Activated CD8-positive, alpha-beta memory T cell treated with anti-CD3 and anti-CD28 coated beads, Interleukin-2, amount 10 ng/mL, durations not matched to agents 7 days and 5 days (primary cell): ENCODE data around the gene BLCAP. TPM values are rescaled to one million over a fixed set of nuclear protein-coding genes. Genes with fewer than 3 reads are reported as not detected.
"Not testable (repeated sequence)": the region's sequence is repeated elsewhere in the genome, so short reads cannot be mapped to it uniquely, and the experiment has no call there.

Experiments used
- ATAC-seq: fragments of 150-1000 bp; cut with Tn5 transposase; one replicate; pipeline ENCODE4 v1.10.0; 2021; ENCODE audit warnings: moderate library complexity
- CTCF ChIA-PET: fragments of 350-600 bp; sonication (Branson Sonifier 250); formaldehyde crosslinking; loops from one replicate; lab custom pipeline; 2021; ENCODE audit warnings: antibody characterized with exemption; lab: Charles Lee
- DNase-seq: peaks from one replicate; pipeline ENCODE4 v3.0.0-alpha.2; 2020
- H3K27ac Mint-ChIP-seq: one replicate; pipeline ENCODE4 v1.8.0; 2021; ENCODE audit warnings: mild to moderate bottlenecking, mixed read lengths
- H3K27me3 Mint-ChIP-seq: one replicate; pipeline ENCODE4 v1.8.0; 2021; ENCODE audit warnings: mixed read lengths
- H3K36me3 Mint-ChIP-seq: one replicate; pipeline ENCODE4 v1.8.0; 2021; ENCODE audit warnings: mild to moderate bottlenecking, mixed read lengths
- H3K4me1 Mint-ChIP-seq: one replicate; pipeline ENCODE4 v1.8.0; 2021; ENCODE audit warnings: mixed read lengths
- H3K4me3 Mint-ChIP-seq: one replicate; pipeline ENCODE4 v1.8.0; 2021; ENCODE audit warnings: mild to moderate bottlenecking, moderate library complexity, mixed read lengths
- H3K9me3 Mint-ChIP-seq: one replicate; pipeline ENCODE4 v1.8.0; 2022; ENCODE audit warnings: low read depth, mixed read lengths
- total RNA-seq, 2 experiments: library from RNA; stranded (reverse); gene quantifications; one replicate each; pipeline ENCODE4 v1.2.3, GENCODE V29; 2021

The BLCAP gene
- total RNA-seq, 2 experiments from 2014 or later, result 32.0 to 36.3 TPM

- CTCF ChIA-PET, result no interaction called here
- Mint-ChIP-seq H3K27ac (no peak overlapping the region), H3K27me3 (no peaks in the 10 kb centered on the region)
Observed at GRCh38 chr20:37494301-37494700, 33.4 kb downstream of the BLCAP start.

GRCh38 chr20:37492945-37493344 is 34.7 kb downstream of the BLCAP start:
- no peaks in the 10 kb centered on the region for H3K27me3 Mint-ChIP-seq
- H3K4me1 Mint-ChIP-seq, result peaks cover 5% of the 10 kb centered on the region
- no peaks in the 10 kb centered on the region for H3K9me3 Mint-ChIP-seq
- ATAC-seq (no peak), DNase-seq (no peak)
- CTCF ChIA-PET, result no interaction called here
- H3K27ac Mint-ChIP-seq, result no peak overlapping the region
- H3K4me3 Mint-ChIP-seq, result no peak overlapping the region
- no peaks in the 10 kb centered on the region for H3K36me3 Mint-ChIP-seq

More at GRCh38 chr20:37494301-37494700, 33.4 kb downstream of the BLCAP start:
- Mint-ChIP-seq H3K36me3 (no peaks in the 10 kb centered on the region), H3K9me3 (no peaks in the 10 kb centered on the region), H3K4me1 (peaks cover 5% of the 10 kb centered on the region), H3K4me3 (no peak overlapping the region)
- DNase-seq, result no peak
- no peak for ATAC-seq

- H3K4me3 Mint-ChIP-seq, result no peak overlapping the region
- no peaks in the 10 kb centered on the region for H3K36me3 Mint-ChIP-seq
- no peak for ATAC-seq
Observed at GRCh38 chr20:37492096-37492625, 35.5 kb downstream of the BLCAP start.

GRCh38 chr20:37490663-37491350 is 36.9 kb downstream of the BLCAP start:
- H3K4me1 Mint-ChIP-seq, result peaks cover 5% of the 10 kb centered on the region
- H3K9me3 Mint-ChIP-seq, result no peaks in the 10 kb centered on the region
- DNase-seq (no peak), ATAC-seq (no peak)
- H3K36me3 Mint-ChIP-seq, result no peaks in the 10 kb centered on the region
- H3K27me3 Mint-ChIP-seq, result peaks cover under 1% of the 10 kb centered on the region
- CTCF ChIA-PET, result no interaction called here
- no peak overlapping the region for H3K27ac Mint-ChIP-seq
- H3K4me3 Mint-ChIP-seq, result no peak overlapping the region

More at GRCh38 chr20:37492096-37492625, 35.5 kb downstream of the BLCAP start:
- Mint-ChIP-seq H3K27ac (no peak overlapping the region), H3K27me3 (no peaks in the 10 kb centered on the region), H3K4me1 (peaks cover 5% of the 10 kb centered on the region), H3K9me3 (no peaks in the 10 kb centered on the region)
- DNase-seq, result no peak
- CTCF ChIA-PET, result no interaction called here

GRCh38 chr20:37486209-37486608 is 41.5 kb downstream of the BLCAP start:
- H3K4me3 Mint-ChIP-seq, CTCF ChIA-PET, ATAC-seq: not testable (repeated sequence)

GRCh38 chr20:37484331-37484730 is 43.3 kb downstream of the BLCAP start:
- CTCF ChIA-PET, result interaction anchor here (0.7 kb wide), 1 partner anchor 924 kb away, joined by 3 read pairs; no protein-coding TSS in a partner anchor
- no peaks in the 10 kb centered on the region for H3K9me3 Mint-ChIP-seq
- peaks cover 16% of the 10 kb centered on the region for H3K27me3 Mint-ChIP-seq
- ATAC-seq (no peak), DNase-seq (no peak)
- H3K4me1 Mint-ChIP-seq, result peaks cover 2% of the 10 kb centered on the region
- no peaks in the 10 kb centered on the region for H3K36me3 Mint-ChIP-seq
- H3K27ac Mint-ChIP-seq, result no peak overlapping the region
- H3K4me3 Mint-ChIP-seq, result no peak overlapping the region

More at GRCh38 chr20:37486209-37486608, 41.5 kb downstream of the BLCAP start:
- not testable (repeated sequence) for DNase-seq, H3K9me3 Mint-ChIP-seq, H3K27ac Mint-ChIP-seq, H3K36me3 Mint-ChIP-seq, H3K4me1 Mint-ChIP-seq
- H3K27me3 Mint-ChIP-seq, result peaks cover 16% of the 10 kb centered on the region

- Mint-ChIP-seq H3K4me3 (no peak overlapping the region), H3K27ac (no peak overlapping the region), H3K4me1 (peaks cover 2% of the 10 kb centered on the region), H3K27me3 (peaks cover 26% of the 10 kb centered on the region), H3K36me3 (no peaks in the 10 kb centered on the region), H3K9me3 (no peaks in the 10 kb centered on the region)
- ATAC-seq, result no peak
- CTCF ChIA-PET, result no interaction called here
- DNase-seq, result no peak
Observed at GRCh38 chr20:37481610-37482009, 46.1 kb downstream of the BLCAP start.

- CTCF ChIA-PET, result no interaction called here
- Mint-ChIP-seq H3K4me1 (peaks cover 2% of the 10 kb centered on the region), H3K27me3 (peaks cover 31% of the 10 kb centered on the region), H3K27ac (no peak overlapping the region), H3K36me3 (no peaks in the 10 kb centered on the region), H3K9me3 (no peaks in the 10 kb centered on the region), H3K4me3 (no peak overlapping the region)
- ATAC-seq (no peak), DNase-seq (no peak)
Observed at GRCh38 chr20:37480919-37481318, 46.8 kb downstream of the BLCAP start.

- Mint-ChIP-seq H3K4me1 (peaks cover 2% of the 10 kb centered on the region), H3K4me3 (no peak overlapping the region), H3K9me3 (no peaks in the 10 kb centered on the region), H3K36me3 (no peaks in the 10 kb centered on the region), H3K27ac (no peak overlapping the region), H3K27me3 (peaks cover 31% of the 10 kb centered on the region)
- no peak for ATAC-seq
- CTCF ChIA-PET, result no interaction called here
- DNase-seq, result no peak
Observed at GRCh38 chr20:37479925-37480691, 47.6 kb downstream of the BLCAP start.

- CTCF ChIA-PET, result no interaction called here
- no peak overlapping the region for H3K27ac Mint-ChIP-seq
- H3K4me3 Mint-ChIP-seq, result no peak overlapping the region
- H3K9me3 Mint-ChIP-seq, result no peaks in the 10 kb centered on the region
- H3K36me3 Mint-ChIP-seq, result no peaks in the 10 kb centered on the region
- H3K27me3 Mint-ChIP-seq, result peaks cover 26% of the 10 kb centered on the region
- DNase-seq, result no peak
- peaks cover under 1% of the 10 kb centered on the region for H3K4me1 Mint-ChIP-seq
- no peak for ATAC-seq
Observed at GRCh38 chr20:37479266-37479665, 48.4 kb downstream of the BLCAP start.

GRCh38 chr20:37477041-37477440 is 50.6 kb downstream of the BLCAP start:
- ATAC-seq, result no peak
- H3K9me3 Mint-ChIP-seq, result no peaks in the 10 kb centered on the region
- no peaks in the 10 kb centered on the region for H3K36me3 Mint-ChIP-seq
- H3K27me3 Mint-ChIP-seq, result peaks cover 20% of the 10 kb centered on the region
- H3K4me1 Mint-ChIP-seq, result no peaks in the 10 kb centered on the region
- DNase-seq, result no peak
- no peak overlapping the region for H3K4me3 Mint-ChIP-seq
- CTCF ChIA-PET, result interaction anchor here (1.8 kb wide), 1 partner anchor 85 kb away, joined by 3 read pairs; no protein-coding TSS in a partner anchor
- H3K27ac Mint-ChIP-seq, result no peak overlapping the region

- Mint-ChIP-seq H3K36me3 (no peaks in the 10 kb centered on the region), H3K27ac (no peak overlapping the region), H3K4me3 (no peak overlapping the region), H3K4me1 (no peaks in the 10 kb centered on the region), H3K27me3 (peaks cover 20% of the 10 kb centered on the region), H3K9me3 (no peaks in the 10 kb centered on the region)
- no peak for DNase-seq
- CTCF ChIA-PET, result no interaction called here
- no peak for ATAC-seq
Observed at GRCh38 chr20:37475252-37475651, 52.4 kb downstream of the BLCAP start.

GRCh38 chr20:37474386-37474785 is 53.3 kb downstream of the BLCAP start:
- DNase-seq (no peak), ATAC-seq (no peak)
- Mint-ChIP-seq H3K9me3 (no peaks in the 10 kb centered on the region), H3K4me1 (no peaks in the 10 kb centered on the region), H3K36me3 (no peaks in the 10 kb centered on the region), H3K27me3 (peaks cover 20% of the 10 kb centered on the region), H3K27ac (no peak overlapping the region), H3K4me3 (no peak overlapping the region)
- CTCF ChIA-PET, result no interaction called here
